Neural cell (in vitro differentiated cells): Measurements from ENCODE around the gene MTA1. TPM values are rescaled to one million over a fixed set of nuclear protein-coding genes. Genes with fewer than 3 reads are reported as not detected.

Experiments
- H2AFZ ChIP-seq: fragments of 200-600, 300-800 bp; sonication (generic), shearing (Covaris generic); 2 replicates; pipeline ENCODE4 v1.6.0; 2014; ENCODE audit warnings: low read depth, mild to moderate bottlenecking, antibody characterized with exemption, low read length, moderate library complexity
- H3F3A ChIP-seq: fragments of 200-600 bp; shearing (Covaris generic); 2 replicates; pipeline ENCODE4 v1.6.1; 2016; ENCODE audit warnings: mild to moderate bottlenecking, moderate library complexity, mixed read lengths, antibody characterized with exemption, low read length; ENCODE audit not compliant: insufficient read depth, poor library complexity, severe bottlenecking
- H3K27ac ChIP-seq: fragments of 200-600, 300-800 bp; sonication (generic), shearing (Covaris generic); 2 replicates; pipeline ENCODE4 v1.5.1; 2014; ENCODE audit warnings: mild to moderate bottlenecking, low read length, moderate library complexity
- H3K27me3 ChIP-seq: fragments of 300-800, 200-600 bp; sonication (generic), shearing (Covaris generic); 2 replicates; pipeline ENCODE4 v1.6.0; 2014; ENCODE audit warnings: mild to moderate bottlenecking, low read depth, low read length, moderate library complexity; ENCODE audit not compliant: insufficient read depth
- H3K36me3 ChIP-seq: fragments of 300-800, 200-600 bp; sonication (generic), shearing (Covaris generic); 2 replicates; pipeline ENCODE4 v1.5.1; 2014; ENCODE audit warnings: mild to moderate bottlenecking, antibody characterized with exemption, low read length, moderate library complexity; ENCODE audit not compliant: insufficient read depth
- H3K4me2 ChIP-seq: fragments of 300-800, 200-600 bp; sonication (generic), shearing (Covaris generic); 2 replicates; pipeline ENCODE4 v1.6.0; 2014; ENCODE audit warnings: mild to moderate bottlenecking, low read length
- H3K4me3 ChIP-seq: fragments of 300-800, 200-600 bp; sonication (generic), shearing (Covaris generic); 2 replicates; pipeline ENCODE4 v1.5.1; 2014; ENCODE audit warnings: mild to moderate bottlenecking, low read length, moderate library complexity
- H3K79me2 ChIP-seq: fragments of 200-600 bp; shearing (Covaris generic); replicated peaks from 2 replicates; pipeline ENCODE4 v1.6.0; 2014; ENCODE audit warnings: mild to moderate bottlenecking, low read length, moderate library complexity; ENCODE audit not compliant: insufficient read depth
- H3K9ac ChIP-seq: fragments of 300-800, 200-600 bp; sonication (generic), shearing (Covaris generic); 2 replicates; pipeline ENCODE4 v1.6.1; 2016; ENCODE audit warnings: mild to moderate bottlenecking, low read length, mixed read lengths
- H3K9me2 ChIP-seq: fragments of 200-600 bp; shearing (Covaris generic); 2 replicates; pipeline ENCODE4 v1.6.1; 2016; ENCODE audit warnings: mild to moderate bottlenecking, low read length, mixed read lengths; ENCODE audit not compliant: insufficient read depth
- H3K9me3 ChIP-seq: fragments of 200-600, 300-800 bp; sonication (generic), shearing (Covaris generic); 2 replicates; pipeline ENCODE4 v1.6.1; 2016; ENCODE audit warnings: mild to moderate bottlenecking, mixed run types, low read length, moderate library complexity, mixed read lengths
- H4K20me1 ChIP-seq: fragments of 200-600 bp; shearing (Covaris generic); 2 replicates; pipeline ENCODE4 v1.6.1; 2016; ENCODE audit warnings: mild to moderate bottlenecking, mixed run types; ENCODE audit not compliant: insufficient read depth
- EP300 ChIP-seq: fragments of 450-650 bp; conservative IDR thresholded peaks from 2 replicates; pipeline ENCODE4 v1.6.1; 2014; ENCODE audit warnings: antibody characterized with exemption, mild to moderate bottlenecking, moderate library complexity; ENCODE audit not compliant: poor library complexity, severe bottlenecking
- EZH2 ChIP-seq: fragments of 200-600, 300-800 bp; shearing (Covaris generic), sonication (generic); IDR thresholded peaks from 2 replicates; pipeline ENCODE4 v1.6.1; 2014; ENCODE audit warnings: antibody characterized with exemption, low read length, borderline replicate concordance, mild to moderate bottlenecking; ENCODE audit not compliant: insufficient read depth, poor library complexity, severe bottlenecking
- MXI1 ChIP-seq: fragments of 450-650 bp; conservative IDR thresholded peaks from 2 replicates; pipeline ENCODE4 v1.6.1; 2014; ENCODE audit warnings: antibody characterized with exemption, mild to moderate bottlenecking; ENCODE audit not compliant: poor library complexity, severe bottlenecking
- POLR2AphosphoS5 ChIP-seq: IDR thresholded peaks from 2 replicates; pipeline ENCODE4 v1.6.1; 2012
- RAD21 ChIP-seq: fragments of 450-650 bp; conservative IDR thresholded peaks from 2 replicates; pipeline ENCODE4 v1.6.1; 2014; ENCODE audit warnings: antibody characterized with exemption, mild to moderate bottlenecking, moderate library complexity
- SMC3 ChIP-seq: fragments of 450-650 bp; conservative IDR thresholded peaks from 2 replicates; pipeline ENCODE4 v1.6.1; 2014; ENCODE audit warnings: antibody characterized with exemption, mild to moderate bottlenecking, moderate library complexity; ENCODE audit not compliant: poor library complexity
- TAF1 ChIP-seq: IDR thresholded peaks from 2 replicates; pipeline ENCODE4 v1.6.1; 2012; ENCODE audit warnings: low read depth
- polyA plus RNA-seq: library from polyadenylated mRNA; depleted of rRNA; stranded (reverse); fragments of >200 nt; gene quantifications from 2 replicates; pipeline ENCODE4 v1.2.3, GENCODE V29; 2014
- TF ChIP-seq, protein P1 (sequence below): IDR thresholded peaks from 2 replicates; pipeline ENCODE4 v1.6.1; 2012; ENCODE audit warnings: borderline replicate concordance
- TF ChIP-seq, protein P2 (sequence below): fragments of 450-650 bp; IDR thresholded peaks from 2 replicates; pipeline ENCODE4 v1.5.1; 2014; ENCODE audit warnings: antibody characterized with exemption, mild to moderate bottlenecking, moderate library complexity; ENCODE audit not compliant: poor library complexity, severe bottlenecking

MTA1 gene
- polyA plus RNA-seq, 1 donor from 2014 or later, result 94.0 TPM

DNA sequence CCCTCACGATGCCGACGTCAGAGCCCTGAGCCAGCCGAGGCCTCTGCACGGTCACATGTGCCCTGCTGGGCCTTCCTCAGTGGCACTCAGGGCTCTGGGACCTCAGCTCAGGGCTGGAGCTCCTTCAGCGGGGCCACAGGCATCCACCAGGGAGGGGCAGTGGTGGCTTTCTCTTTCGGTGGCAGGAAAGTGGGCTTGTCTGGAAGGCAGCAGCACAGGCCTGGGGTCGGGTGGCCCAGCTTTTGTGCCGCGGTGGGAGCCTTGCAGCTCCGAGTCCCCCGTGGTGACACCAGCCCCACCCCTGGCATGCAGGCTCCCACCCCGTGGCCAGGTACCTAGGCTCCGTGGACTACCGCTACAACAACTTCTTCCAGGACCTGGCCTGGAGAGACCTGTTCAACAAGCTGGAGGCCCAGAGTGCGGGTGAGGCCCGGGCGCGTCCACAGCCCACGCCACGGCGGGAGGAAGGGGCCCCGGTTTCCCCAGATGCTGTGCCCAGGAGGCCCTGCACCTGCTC is 35.5 kb upstream of the MTA1 start:
- Histone ChIP-seq H3F3A (no peaks in the 10 kb centered on the region), H3K36me3 (no peaks in the 10 kb centered on the region), H3K9ac (no peak overlapping the region), H4K20me1 (no peaks in the 10 kb centered on the region), H3K4me2 (no peak overlapping the region), H3K9me3 (no peaks in the 10 kb centered on the region), H3K9me2 (no peaks in the 10 kb centered on the region), H3K27me3 (no peaks in the 10 kb centered on the region), H2AFZ (no peak overlapping the region), H3K27ac (no peak overlapping the region), H3K4me3 (no peak overlapping the region), H3K79me2 (no peaks in the 10 kb centered on the region)
- TF ChIP-seq, protein P1, sequence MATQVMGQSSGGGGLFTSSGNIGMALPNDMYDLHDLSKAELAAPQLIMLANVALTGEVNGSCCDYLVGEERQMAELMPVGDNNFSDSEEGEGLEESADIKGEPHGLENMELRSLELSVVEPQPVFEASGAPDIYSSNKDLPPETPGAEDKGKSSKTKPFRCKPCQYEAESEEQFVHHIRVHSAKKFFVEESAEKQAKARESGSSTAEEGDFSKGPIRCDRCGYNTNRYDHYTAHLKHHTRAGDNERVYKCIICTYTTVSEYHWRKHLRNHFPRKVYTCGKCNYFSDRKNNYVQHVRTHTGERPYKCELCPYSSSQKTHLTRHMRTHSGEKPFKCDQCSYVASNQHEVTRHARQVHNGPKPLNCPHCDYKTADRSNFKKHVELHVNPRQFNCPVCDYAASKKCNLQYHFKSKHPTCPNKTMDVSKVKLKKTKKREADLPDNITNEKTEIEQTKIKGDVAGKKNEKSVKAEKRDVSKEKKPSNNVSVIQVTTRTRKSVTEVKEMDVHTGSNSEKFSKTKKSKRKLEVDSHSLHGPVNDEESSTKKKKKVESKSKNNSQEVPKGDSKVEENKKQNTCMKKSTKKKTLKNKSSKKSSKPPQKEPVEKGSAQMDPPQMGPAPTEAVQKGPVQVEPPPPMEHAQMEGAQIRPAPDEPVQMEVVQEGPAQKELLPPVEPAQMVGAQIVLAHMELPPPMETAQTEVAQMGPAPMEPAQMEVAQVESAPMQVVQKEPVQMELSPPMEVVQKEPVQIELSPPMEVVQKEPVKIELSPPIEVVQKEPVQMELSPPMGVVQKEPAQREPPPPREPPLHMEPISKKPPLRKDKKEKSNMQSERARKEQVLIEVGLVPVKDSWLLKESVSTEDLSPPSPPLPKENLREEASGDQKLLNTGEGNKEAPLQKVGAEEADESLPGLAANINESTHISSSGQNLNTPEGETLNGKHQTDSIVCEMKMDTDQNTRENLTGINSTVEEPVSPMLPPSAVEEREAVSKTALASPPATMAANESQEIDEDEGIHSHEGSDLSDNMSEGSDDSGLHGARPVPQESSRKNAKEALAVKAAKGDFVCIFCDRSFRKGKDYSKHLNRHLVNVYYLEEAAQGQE, result no peak
- TF ChIP-seq EZH2, result no peak
- TF ChIP-seq RAD21, result no peak
- TF ChIP-seq MXI1, result no peak
- TF ChIP-seq, protein P2, sequence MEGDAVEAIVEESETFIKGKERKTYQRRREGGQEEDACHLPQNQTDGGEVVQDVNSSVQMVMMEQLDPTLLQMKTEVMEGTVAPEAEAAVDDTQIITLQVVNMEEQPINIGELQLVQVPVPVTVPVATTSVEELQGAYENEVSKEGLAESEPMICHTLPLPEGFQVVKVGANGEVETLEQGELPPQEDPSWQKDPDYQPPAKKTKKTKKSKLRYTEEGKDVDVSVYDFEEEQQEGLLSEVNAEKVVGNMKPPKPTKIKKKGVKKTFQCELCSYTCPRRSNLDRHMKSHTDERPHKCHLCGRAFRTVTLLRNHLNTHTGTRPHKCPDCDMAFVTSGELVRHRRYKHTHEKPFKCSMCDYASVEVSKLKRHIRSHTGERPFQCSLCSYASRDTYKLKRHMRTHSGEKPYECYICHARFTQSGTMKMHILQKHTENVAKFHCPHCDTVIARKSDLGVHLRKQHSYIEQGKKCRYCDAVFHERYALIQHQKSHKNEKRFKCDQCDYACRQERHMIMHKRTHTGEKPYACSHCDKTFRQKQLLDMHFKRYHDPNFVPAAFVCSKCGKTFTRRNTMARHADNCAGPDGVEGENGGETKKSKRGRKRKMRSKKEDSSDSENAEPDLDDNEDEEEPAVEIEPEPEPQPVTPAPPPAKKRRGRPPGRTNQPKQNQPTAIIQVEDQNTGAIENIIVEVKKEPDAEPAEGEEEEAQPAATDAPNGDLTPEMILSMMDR, result no peak
- no peak for TF ChIP-seq EP300
- TF ChIP-seq POLR2AphosphoS5, result no peak
- TF ChIP-seq TAF1, result no peak
- TF ChIP-seq SMC3, result no peak

DNA sequence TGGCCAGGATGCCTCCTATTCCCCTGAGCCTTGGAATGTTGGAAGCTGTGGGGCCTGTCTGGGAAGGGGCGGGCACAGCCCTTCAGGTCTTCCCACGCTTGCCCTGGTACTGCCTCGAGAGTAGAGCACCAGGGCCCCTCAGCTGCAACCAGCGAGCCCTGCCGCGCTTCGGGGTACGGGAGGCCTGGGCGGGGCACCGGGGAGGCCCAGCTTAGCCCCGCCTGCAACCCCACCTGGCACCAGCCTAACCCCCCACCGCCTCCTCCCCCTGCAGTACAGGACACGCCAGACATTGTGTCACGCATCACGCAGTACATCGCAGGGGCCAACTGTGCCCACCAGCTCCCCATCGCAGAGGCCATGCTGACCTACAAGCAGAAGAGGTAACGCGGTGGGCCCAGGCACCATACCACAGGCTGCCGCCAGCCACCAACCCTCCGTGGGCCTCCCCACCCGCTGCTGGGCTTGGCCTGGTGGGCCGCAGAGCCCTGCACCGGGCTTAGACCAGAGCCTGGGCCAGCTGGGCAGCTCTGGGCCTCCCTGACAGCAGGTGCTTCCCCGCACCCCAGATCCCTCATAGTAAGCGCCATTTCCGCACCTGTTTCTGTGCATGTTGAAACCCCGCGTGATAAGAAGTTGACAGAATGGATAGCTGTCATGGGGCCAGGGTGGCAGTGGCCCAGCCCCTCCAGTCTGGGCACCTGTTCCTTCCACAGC is 34.9 kb upstream of the MTA1 start:
- Histone ChIP-seq H3K9me3 (no peaks in the 10 kb centered on the region), H4K20me1 (no peaks in the 10 kb centered on the region), H3K27ac (no peak overlapping the region), H3K9me2 (no peaks in the 10 kb centered on the region), H3K27me3 (no peaks in the 10 kb centered on the region), H3K9ac (no peak overlapping the region), H3K36me3 (no peaks in the 10 kb centered on the region), H3K4me3 (no peak overlapping the region), H2AFZ (no peak overlapping the region), H3K4me2 (no peak overlapping the region), H3F3A (no peaks in the 10 kb centered on the region), H3K79me2 (no peaks in the 10 kb centered on the region)
- no peak for TF ChIP-seq TAF1
- TF ChIP-seq, protein P2, result no peak
- no peak for TF ChIP-seq RAD21
- no peak for TF ChIP-seq EZH2
